Gastroesophageal sphincter (tissue), 4 donors: Measurements from ENCODE around the gene RASGRP3. TPM values are rescaled to one million over a fixed set of nuclear protein-coding genes. Genes with fewer than 3 reads are reported as not detected.

Experiments
- ATAC-seq: fragments of 150-250 bp; one replicate; pipeline ENCODE4 v1.9.1; 2016; ENCODE audit warnings: mild to moderate bottlenecking, moderate library complexity
- H3K27ac ChIP-seq, 4 donors: fragments of 200-600 bp; sonication (generic) in 3 of 4; 1 replicate in 3 of 4; 2 replicates in 1 of 4; pipeline ENCODE4 v1.5.1; 2016 to 2019
- H3K27me3 ChIP-seq: fragments of 200-600 bp; sonication (generic); one replicate; pipeline ENCODE4 v1.5.1; 2019
- H3K36me3 ChIP-seq, 2 donors: fragments of 200-600 bp; sonication (generic); one replicate each; pipeline ENCODE4 v1.5.1; 2019; ENCODE audit warnings: control low read depth in 1 of 2
- H3K4me1 ChIP-seq, 3 donors: fragments of 200-600 bp; sonication (generic); 1 replicate in 2 of 3; 2 replicates in 1 of 3; pipeline ENCODE4 v1.5.1; 2016 to 2019; ENCODE audit warnings: control low read depth in 2 of 3
- H3K4me3 ChIP-seq, 2 donors: fragments of 200-600 bp; sonication (generic); one replicate each; pipeline ENCODE4 v1.5.1; 2019; ENCODE audit warnings: mild to moderate bottlenecking in 1 of 2, moderate library complexity in 1 of 2
- H3K9me3 ChIP-seq, 3 donors: fragments of 200-600 bp; sonication (generic); one replicate each; pipeline ENCODE4 v1.5.1; 2017 to 2019; ENCODE audit warnings: control low read depth in 2 of 3
- EP300 ChIP-seq: sonication (generic); formaldehyde crosslinking; IDR thresholded peaks from one replicate; pipeline ENCODE4 v1.6.1; 2017; ENCODE audit warnings: antibody characterized with exemption, mild to moderate bottlenecking
- POLR2A ChIP-seq, 2 donors: fragments of 450-650 bp; IDR thresholded peaks; one replicate each; pipeline ENCODE4 v1.6.1; 2017; ENCODE audit warnings: antibody characterized with exemption in 2 of 2, mild to moderate bottlenecking in 2 of 2, moderate library complexity in 1 of 2
- POLR2AphosphoS5 ChIP-seq: sonication (generic); formaldehyde crosslinking; IDR thresholded peaks from one replicate; pipeline ENCODE4 v1.6.1; 2017; ENCODE audit warnings: antibody characterized with exemption
- WGBS, 2 donors: methylation state at CpG; one replicate each; pipeline ENCODE4 v1.1.5; 2018; ENCODE audit warnings: low coverage in 1 of 2; 5-methylcytosine and 5-hydroxymethylcytosine counted together
- total RNA-seq, 4 donors: library from RNA; depleted of rRNA; stranded (reverse); fragments of >200 nt; gene quantifications; one replicate each; pipeline ENCODE4 v1.1.0, GENCODE V29; 2016
- TF ChIP-seq, protein P1 (sequence below), 4 experiments: fragments of 200-600 bp in 2 of 4; fragments of 450-650 bp in 2 of 4; sonication (generic) in 1 of 4; IDR thresholded peaks; one replicate each; pipeline ENCODE4 v1.5.1; 2017 to 2019; ENCODE audit warnings: antibody characterized with exemption in 4 of 4, mild to moderate bottlenecking in 2 of 4, moderate library complexity in 2 of 4

The RASGRP3 gene
- total RNA-seq, 4 donors from 2014 or later: 2.6 to 23.3 (median 8.3) TPM

DNA sequence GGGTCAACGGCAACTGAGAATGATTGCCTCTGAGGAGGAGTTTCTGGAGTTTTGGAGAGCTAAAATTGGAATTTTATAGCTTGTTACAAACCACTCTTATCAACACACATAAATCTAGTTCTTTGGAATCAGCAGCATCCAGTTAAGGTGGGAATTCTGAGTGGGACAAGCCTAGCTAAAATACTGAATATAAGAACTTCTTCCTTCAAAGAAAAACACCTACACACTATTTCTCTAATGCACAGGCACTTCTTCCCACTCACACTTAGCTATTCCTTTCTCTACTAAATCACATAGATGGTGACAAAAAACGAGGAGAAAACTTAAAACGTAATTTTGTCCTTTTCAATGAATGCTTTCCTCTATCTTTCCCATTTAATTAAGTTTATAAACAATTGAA lies 79.2 kb downstream of the RASGRP3 start:
- no peak overlapping the region for H3K4me3 ChIP-seq
- H3K4me1 ChIP-seq: no peaks in the 10 kb centered on the region
- no peaks in the 10 kb centered on the region for H3K27me3 ChIP-seq
- H3K36me3 ChIP-seq: peaks cover 0 to 6% of the 10 kb centered on the region in 2 donors
- H3K27ac ChIP-seq: peak overlapping the region in 1 of 4 donors; percentile 41
- WGBS, 2 donors: 85 to 93% methylated on average over 3 of the region's 3 CpGs
- no peak for TF ChIP-seq POLR2AphosphoS5
- no peak for TF ChIP-seq EP300
- no peak for TF ChIP-seq POLR2A (IDR thresholded peaks at IDR 0.05)
- TF ChIP-seq, protein P1, sequence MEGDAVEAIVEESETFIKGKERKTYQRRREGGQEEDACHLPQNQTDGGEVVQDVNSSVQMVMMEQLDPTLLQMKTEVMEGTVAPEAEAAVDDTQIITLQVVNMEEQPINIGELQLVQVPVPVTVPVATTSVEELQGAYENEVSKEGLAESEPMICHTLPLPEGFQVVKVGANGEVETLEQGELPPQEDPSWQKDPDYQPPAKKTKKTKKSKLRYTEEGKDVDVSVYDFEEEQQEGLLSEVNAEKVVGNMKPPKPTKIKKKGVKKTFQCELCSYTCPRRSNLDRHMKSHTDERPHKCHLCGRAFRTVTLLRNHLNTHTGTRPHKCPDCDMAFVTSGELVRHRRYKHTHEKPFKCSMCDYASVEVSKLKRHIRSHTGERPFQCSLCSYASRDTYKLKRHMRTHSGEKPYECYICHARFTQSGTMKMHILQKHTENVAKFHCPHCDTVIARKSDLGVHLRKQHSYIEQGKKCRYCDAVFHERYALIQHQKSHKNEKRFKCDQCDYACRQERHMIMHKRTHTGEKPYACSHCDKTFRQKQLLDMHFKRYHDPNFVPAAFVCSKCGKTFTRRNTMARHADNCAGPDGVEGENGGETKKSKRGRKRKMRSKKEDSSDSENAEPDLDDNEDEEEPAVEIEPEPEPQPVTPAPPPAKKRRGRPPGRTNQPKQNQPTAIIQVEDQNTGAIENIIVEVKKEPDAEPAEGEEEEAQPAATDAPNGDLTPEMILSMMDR (IDR thresholded peaks at IDR 0.05): no peak
- no peak for ATAC-seq
- no peaks in the 10 kb centered on the region for H3K9me3 ChIP-seq

DNA sequence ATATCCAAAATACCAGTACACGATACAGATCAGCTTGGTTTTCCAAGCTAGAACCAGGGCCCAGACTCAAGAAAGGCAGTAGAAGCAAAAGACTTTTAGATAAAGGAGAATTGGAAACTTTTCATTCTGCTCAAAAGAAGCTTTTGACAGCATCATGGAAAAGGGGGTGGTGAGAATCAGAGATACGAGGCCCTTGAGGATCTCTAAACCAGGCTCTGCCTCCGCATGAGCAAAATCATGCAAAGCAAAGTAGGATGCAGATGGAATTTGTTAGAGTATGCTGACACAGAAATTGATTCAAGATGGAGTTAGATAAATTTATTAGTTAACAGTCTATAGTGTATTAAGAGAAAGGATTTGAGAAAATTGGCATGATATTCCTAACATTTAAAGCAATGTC lies 82.9 kb downstream of the RASGRP3 start:
- Histone ChIP-seq H3K9me3 (no peaks in the 10 kb centered on the region), H3K4me3 (no peak overlapping the region), H3K27ac (no peak overlapping the region), H3K27me3 (no peaks in the 10 kb centered on the region), H3K4me1 (no peaks in the 10 kb centered on the region), H3K36me3 (peaks cover 0 to 13% of the 10 kb centered on the region in 2 donors)
- no peak for ATAC-seq
- WGBS, 2 donors: 71 to 90% methylated on average over 1 to 3 of the region's 3 CpGs
- TF ChIP-seq, protein P1 (IDR thresholded peaks at IDR 0.05): no peak
- no peak for TF ChIP-seq POLR2AphosphoS5
- TF ChIP-seq POLR2A (IDR thresholded peaks at IDR 0.05): no peak
- TF ChIP-seq EP300: no peak

DNA sequence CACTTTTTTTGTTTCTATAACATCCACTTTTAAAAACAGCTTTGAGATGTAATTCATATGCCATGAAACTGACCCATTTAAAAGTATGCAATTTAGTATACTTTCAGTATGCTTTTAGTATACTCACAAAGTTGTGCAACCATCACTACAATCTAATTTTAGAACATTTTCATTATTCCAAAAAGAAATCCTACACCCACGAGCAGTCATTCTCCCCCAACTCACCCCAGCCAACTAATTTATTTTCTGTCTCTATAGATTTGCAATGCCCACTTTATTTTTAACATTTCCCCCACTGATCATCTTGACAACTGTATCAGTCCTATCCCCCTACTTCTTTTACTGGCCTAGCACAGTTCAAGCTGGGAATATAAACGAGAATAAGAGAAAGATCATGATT lies 83.6 kb downstream of the RASGRP3 start:
- no peak for TF ChIP-seq POLR2AphosphoS5
- no peak for TF ChIP-seq EP300
- TF ChIP-seq, protein P1 (IDR thresholded peaks at IDR 0.05): no peak
- TF ChIP-seq POLR2A (IDR thresholded peaks at IDR 0.05): no peak
- 46 to 60% methylated on average over 2 of the region's 2 CpGs for WGBS, 2 donors
- H3K4me3 ChIP-seq: no peak overlapping the region
- no peaks in the 10 kb centered on the region for H3K27me3 ChIP-seq
- H3K4me1 ChIP-seq: no peaks in the 10 kb centered on the region
- no peaks in the 10 kb centered on the region for H3K9me3 ChIP-seq
- peaks cover 0 to 13% of the 10 kb centered on the region in 2 donors for H3K36me3 ChIP-seq
- no peak for ATAC-seq
- no peak overlapping the region for H3K27ac ChIP-seq

DNA sequence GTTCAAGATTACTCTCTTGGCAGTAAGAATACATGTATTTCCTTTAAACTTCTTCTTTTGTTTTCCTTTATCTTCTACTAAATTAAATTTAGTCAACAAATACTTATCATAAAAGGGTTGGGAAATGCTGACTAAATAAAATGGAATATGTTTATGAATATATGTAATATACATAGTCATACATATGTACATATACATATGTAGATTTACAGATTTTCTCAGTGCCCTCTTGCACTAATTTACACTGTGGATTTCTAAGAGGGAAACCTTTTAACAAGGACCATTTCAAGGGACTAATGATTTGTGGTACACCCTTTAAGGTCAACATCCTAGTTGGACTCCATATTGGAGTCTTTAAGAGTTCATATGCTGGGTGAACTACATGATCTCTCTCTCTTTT lies 85.4 kb downstream of the RASGRP3 start:
- Histone ChIP-seq H3K4me3 (no peak overlapping the region), H3K27ac (no peak overlapping the region), H3K27me3 (no peaks in the 10 kb centered on the region), H3K9me3 (no peaks in the 10 kb centered on the region), H3K36me3 (peaks cover 0 to 13% of the 10 kb centered on the region in 2 donors), H3K4me1 (no peaks in the 10 kb centered on the region)
- no peak for ATAC-seq
- no peak for TF ChIP-seq POLR2A (IDR thresholded peaks at IDR 0.05)
- TF ChIP-seq, protein P1 (IDR thresholded peaks at IDR 0.05): no peak
- no peak for TF ChIP-seq POLR2AphosphoS5
- TF ChIP-seq EP300: no peak

DNA sequence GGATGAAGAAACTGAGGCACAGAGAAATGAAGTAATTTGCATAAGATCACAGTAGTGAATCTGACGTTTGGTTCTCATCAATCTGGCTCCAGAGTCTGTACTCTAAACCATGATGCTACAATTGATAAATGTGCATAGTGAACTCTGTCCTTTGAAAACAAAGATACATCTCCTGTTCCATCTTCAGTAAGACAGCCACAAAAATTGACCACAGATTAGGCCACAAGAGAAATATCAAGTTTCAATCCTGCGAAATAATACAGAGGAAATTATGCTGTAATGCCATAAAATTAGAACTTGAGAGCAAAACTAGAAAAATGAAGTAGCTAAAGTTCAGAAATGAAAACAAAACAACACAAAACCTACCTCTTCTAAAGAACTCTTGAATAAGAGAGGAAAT lies 94.2 kb downstream of the RASGRP3 start:
- Histone ChIP-seq H3K4me3 (no peak overlapping the region), H3K27ac (no peak overlapping the region), H3K4me1 (peaks cover 0 to 9% (median 0%) of the 10 kb centered on the region in 3 donors), H3K27me3 (no peaks in the 10 kb centered on the region), H3K36me3 (no peaks in the 10 kb centered on the region), H3K9me3 (no peaks in the 10 kb centered on the region)
- WGBS, 2 donors: 69 to 89% methylated on average over 2 of the region's 2 CpGs
- ATAC-seq: no peak
- TF ChIP-seq, protein P1 (IDR thresholded peaks at IDR 0.05): no peak
- no peak for TF ChIP-seq POLR2AphosphoS5
- TF ChIP-seq EP300: no peak
- TF ChIP-seq POLR2A (IDR thresholded peaks at IDR 0.05): no peak
